ENCODE results near the gene B4GAT1.

- TF ChIP-seq EZH2 (IDR thresholded peaks at IDR 0.05) (no peak), CTCF (IDR thresholded peaks at IDR 0.05) (no peak), EZH2phosphoT487 (IDR thresholded peaks at IDR 0.05) (no peak)
Measured at GRCh38 chr11:66324664-66325063, 22.8 kb downstream of the B4GAT1 start.
